ENCODE data around the gene MT1F. TPM values are rescaled to one million over a fixed set of nuclear protein-coding genes. Genes with fewer than 3 reads are reported as not detected.

Gene MT1F
- total RNA-seq, 2 donors from 2014 or later: 3.4 TPM; not detected in 1

DNA sequence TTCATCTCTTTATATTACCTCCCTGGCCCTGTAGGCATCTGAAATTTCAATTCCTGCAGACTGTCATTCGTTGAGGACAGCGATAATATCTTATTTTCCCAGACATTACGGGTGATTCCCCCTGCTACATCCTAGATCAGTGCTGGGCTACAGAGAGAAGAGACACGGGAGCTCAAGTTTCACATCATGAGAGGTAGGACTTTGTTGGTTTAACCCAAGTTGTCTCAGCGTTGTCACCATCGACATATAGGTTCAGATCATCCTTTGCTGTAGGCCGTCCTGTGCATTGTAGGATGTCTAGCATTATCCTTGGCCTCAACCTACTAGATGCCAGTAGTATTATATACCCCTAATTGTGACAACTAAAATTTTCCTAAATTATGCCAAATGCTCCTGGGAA is 43.8 kb downstream of the MT1F start:
- Histone ChIP-seq H3K9me3 (ENCODE audit: control insufficient read depth, low read length) (peaks cover 10% of the 10 kb centered on the region), H3K4me3 (ENCODE audit: low read length) (no peak overlapping the region), H3K4me1 (ENCODE audit: control insufficient read depth, insufficient read depth, low read length) (no peaks in the 10 kb centered on the region), H3K9ac (ENCODE audit: extremely low read depth, low read length, poor library complexity, severe bottlenecking) (no peak overlapping the region), H3K27ac (ENCODE audit: low read depth, low read length) (no peak overlapping the region), H3K36me3 (ENCODE audit: control insufficient read depth, insufficient read depth, low read length) (no peaks in the 10 kb centered on the region), H3K27me3 (ENCODE audit: control insufficient read depth, insufficient read depth, low read length, poor library complexity, severe bottlenecking) (no peaks in the 10 kb centered on the region)
- Mint-ChIP-seq H3K36me3 (ENCODE audit: low read depth) (no peaks in the 10 kb centered on the region), H3K27ac (no peak overlapping the region), H3K4me3 (no peak overlapping the region), H3K4me1 (no peaks in the 10 kb centered on the region), H3K27me3 (ENCODE audit: insufficient read depth) (peaks cover 3% of the 10 kb centered on the region), H3K9me3 (peaks cover 13% of the 10 kb centered on the region)
- no peak for DNase-seq
- TF ChIP-seq, protein P1, sequence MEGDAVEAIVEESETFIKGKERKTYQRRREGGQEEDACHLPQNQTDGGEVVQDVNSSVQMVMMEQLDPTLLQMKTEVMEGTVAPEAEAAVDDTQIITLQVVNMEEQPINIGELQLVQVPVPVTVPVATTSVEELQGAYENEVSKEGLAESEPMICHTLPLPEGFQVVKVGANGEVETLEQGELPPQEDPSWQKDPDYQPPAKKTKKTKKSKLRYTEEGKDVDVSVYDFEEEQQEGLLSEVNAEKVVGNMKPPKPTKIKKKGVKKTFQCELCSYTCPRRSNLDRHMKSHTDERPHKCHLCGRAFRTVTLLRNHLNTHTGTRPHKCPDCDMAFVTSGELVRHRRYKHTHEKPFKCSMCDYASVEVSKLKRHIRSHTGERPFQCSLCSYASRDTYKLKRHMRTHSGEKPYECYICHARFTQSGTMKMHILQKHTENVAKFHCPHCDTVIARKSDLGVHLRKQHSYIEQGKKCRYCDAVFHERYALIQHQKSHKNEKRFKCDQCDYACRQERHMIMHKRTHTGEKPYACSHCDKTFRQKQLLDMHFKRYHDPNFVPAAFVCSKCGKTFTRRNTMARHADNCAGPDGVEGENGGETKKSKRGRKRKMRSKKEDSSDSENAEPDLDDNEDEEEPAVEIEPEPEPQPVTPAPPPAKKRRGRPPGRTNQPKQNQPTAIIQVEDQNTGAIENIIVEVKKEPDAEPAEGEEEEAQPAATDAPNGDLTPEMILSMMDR (conservative IDR thresholded peaks at IDR 0.05): no peak
- WGBS, 2 experiments (ENCODE audit: insufficient coverage in 1 of 2, insufficient read length in 1 of 2): 81 to 82% methylated on average over 7 of the region's 7 CpGs

DNA sequence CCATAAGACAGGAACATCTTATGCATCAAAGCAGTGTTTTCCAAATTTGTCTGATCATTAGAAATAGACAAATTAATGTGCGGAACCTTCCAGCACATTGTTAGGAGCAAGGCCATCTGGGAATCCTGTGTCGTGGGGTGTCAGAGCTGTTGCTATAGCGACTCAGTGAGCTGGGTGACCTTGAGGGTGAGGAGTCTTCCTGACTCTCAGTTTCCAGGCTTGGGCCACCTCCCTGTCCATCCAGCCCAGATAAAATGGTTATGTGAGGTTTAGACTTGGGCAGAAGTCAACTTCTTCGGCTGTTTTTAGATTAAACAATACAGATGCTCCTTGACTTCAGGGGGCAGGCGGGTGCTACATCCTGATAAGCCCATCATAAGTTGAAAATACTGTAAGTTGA is 45.1 kb downstream of the MT1F start:
- H3K36me3 Mint-ChIP-seq (ENCODE audit: low read depth): no peaks in the 10 kb centered on the region
- H3K4me3 Mint-ChIP-seq: no peak overlapping the region

More for the DNA sequence above, 45.1 kb downstream of the MT1F start:
- Histone ChIP-seq H3K9ac (ENCODE audit: extremely low read depth, low read length, poor library complexity, severe bottlenecking) (no peak overlapping the region), H3K4me3 (ENCODE audit: low read length) (no peak overlapping the region), H3K27ac (ENCODE audit: low read depth, low read length) (no peak overlapping the region), H3K9me3 (ENCODE audit: control insufficient read depth, low read length) (peaks cover under 1% of the 10 kb centered on the region), H3K27me3 (ENCODE audit: control insufficient read depth, insufficient read depth, low read length, poor library complexity, severe bottlenecking) (no peaks in the 10 kb centered on the region), H3K36me3 (ENCODE audit: control insufficient read depth, insufficient read depth, low read length) (no peaks in the 10 kb centered on the region), H3K4me1 (ENCODE audit: control insufficient read depth, insufficient read depth, low read length) (no peaks in the 10 kb centered on the region)
- TF ChIP-seq, protein P1 (conservative IDR thresholded peaks at IDR 0.05): no peak
- peaks cover 5% of the 10 kb centered on the region for H3K9me3 Mint-ChIP-seq
- H3K27ac Mint-ChIP-seq: no peak overlapping the region
- H3K4me1 Mint-ChIP-seq: no peaks in the 10 kb centered on the region
- WGBS, 2 experiments (ENCODE audit: insufficient coverage in 1 of 2, insufficient read length in 1 of 2): 92 to 95% methylated on average over 3 to 5 of the region's 5 CpGs
- H3K27me3 Mint-ChIP-seq (ENCODE audit: insufficient read depth): peaks cover 3% of the 10 kb centered on the region
- DNase-seq: no peak

Other genes starting within 250 kb of the MT1F start
- 10 to 100 TPM; 77.0 to 81.6 TPM for gene AMFR, start 232.4 kb upstream of the MT1F start, total RNA-seq
- 100 to 1,000 TPM; 177 to 185 TPM for gene NUDT21, start 206.6 kb upstream of the MT1F start, total RNA-seq
- 10 to 100 TPM; 54.3 to 55.1 TPM for gene OGFOD1, start 206.4 kb upstream of the MT1F start, total RNA-seq
- 10 to 100 TPM; 35.3 to 52.6 TPM for gene BBS2, start 137.9 kb upstream of the MT1F start, total RNA-seq
- not detected for gene MT4, start 92.9 kb upstream of the MT1F start, total RNA-seq
- gene MT3, start 68.4 kb upstream of the MT1F start, total RNA-seq: not detected
- 1 to 10 TPM in 1 of 2 donors, not detected in 1; 6.8 TPM for gene MT2A, start 49.4 kb upstream of the MT1F start, total RNA-seq
- gene MT1E, start 32.2 kb upstream of the MT1F start, total RNA-seq: 1 to 10 TPM in 1 of 2 donors, not detected in 1; 5.5 TPM
- not detected for gene MT1M, start 25.3 kb upstream of the MT1F start, total RNA-seq
- not detected for gene MT1A, start 19.3 kb upstream of the MT1F start, total RNA-seq
- not detected for gene MT1B, start 6.1 kb upstream of the MT1F start, total RNA-seq
- 1 to 10 TPM in 1 of 2 donors, not detected in 1; 7.8 TPM for gene MT1G, start 10.1 kb downstream of the MT1F start, total RNA-seq
- gene MT1H, start 11.9 kb downstream of the MT1F start, total RNA-seq: 1 to 10 TPM in 1 of 2 donors, not detected in 1; 1.6 TPM
- gene MT1X, start 24.5 kb downstream of the MT1F start, total RNA-seq: 1 to 10 TPM; 1.5 to 8.8 TPM
- 100 to 1,000 TPM; 146 to 149 TPM for gene NUP93, start 72.2 kb downstream of the MT1F start, total RNA-seq
- gene SLC12A3, start 207.2 kb downstream of the MT1F start, total RNA-seq: not detected

Measured in endodermal cell (in vitro differentiated cells).